WTC11 (cell line): ENCODE data around the gene FGF1. TPM values are rescaled to one million over a fixed set of nuclear protein-coding genes. Genes with fewer than 3 reads are reported as not detected.
"Not testable (repeated sequence)": the region's sequence is repeated elsewhere in the genome, so short reads cannot be mapped to it uniquely, and the experiment has no call there.

Experiments
- ATAC-seq: fragments of 200-7000 bp; cut with Tn5 transposase; 2 replicates; pipeline ENCODE4 v1.10.0; 2021; ENCODE audit warnings: mild to moderate bottlenecking, moderate library complexity
- CTCF ChIA-PET: fragments of 300-600 bp; sonication (Branson Sonifier 250); formaldehyde crosslinking; loops from one replicate; lab custom pipeline; 2021; ENCODE audit warnings: antibody characterized with exemption; lab: Charles Lee
- POLR2A ChIA-PET: fragments of 350-600 bp; sonication (Branson Sonifier 250); formaldehyde crosslinking; loops from one replicate; lab custom pipeline; 2021; ENCODE audit warnings: antibody characterized with exemption; lab: Charles Lee
- DNase-seq: peaks from one replicate; pipeline ENCODE4 v3.0.0; 2021; ENCODE audit warnings: low spot score
- H3K27ac Mint-ChIP-seq: 2 replicates; pipeline ENCODE4 v1.8.0; 2021; ENCODE audit warnings: mixed read lengths
- H3K27me3 Mint-ChIP-seq: 2 replicates; pipeline ENCODE4 v1.8.0; 2021; ENCODE audit warnings: low read depth, mild to moderate bottlenecking, moderate library complexity, mixed read lengths
- H3K36me3 Mint-ChIP-seq: 2 replicates; pipeline ENCODE4 v1.8.0; 2021; ENCODE audit warnings: mixed read lengths
- H3K4me1 Mint-ChIP-seq: 2 replicates; pipeline ENCODE4 v1.8.0; 2022; ENCODE audit warnings: mixed read lengths
- H3K4me3 Mint-ChIP-seq: 2 replicates; pipeline ENCODE4 v1.8.0; 2021; ENCODE audit warnings: mild to moderate bottlenecking, moderate library complexity, mixed read lengths
- H3K9me3 Mint-ChIP-seq: 2 replicates; pipeline ENCODE4 v1.8.0; 2021; ENCODE audit warnings: mixed read lengths
- ATF1 ChIP-seq: sonication (generic); formaldehyde crosslinking; IDR thresholded peaks from 2 replicates; pipeline ENCODE4 v1.8.1; 2023; ENCODE audit warnings: mild to moderate bottlenecking, moderate library complexity, missing genetic modification reagents
- ESRRA ChIP-seq: sonication (generic); formaldehyde crosslinking; IDR thresholded peaks from 2 replicates; pipeline ENCODE4 v1.8.1; 2022; ENCODE audit warnings: mild to moderate bottlenecking, missing genetic modification reagents, borderline replicate concordance
- FOXP1 ChIP-seq: sonication (generic); formaldehyde crosslinking; IDR thresholded peaks from 2 replicates; pipeline ENCODE4 v1.8.0; 2022; ENCODE audit warnings: missing genetic modification reagents, mild to moderate bottlenecking, moderate library complexity, borderline replicate concordance
- GTF2I ChIP-seq: fragments of 250-450 bp; sonication (Bioruptor Pico); conservative IDR thresholded peaks from 2 replicates; pipeline ENCODE4 v1.4.0; 2021; ENCODE audit warnings: mild to moderate bottlenecking
- SOX15 ChIP-seq: fragments of 250-450 bp; sonication (Bioruptor Pico); IDR thresholded peaks from 2 replicates; pipeline ENCODE4 v1.9.0; 2021; ENCODE audit warnings: mild to moderate bottlenecking
- SP1 ChIP-seq: sonication (generic); formaldehyde crosslinking; conservative IDR thresholded peaks from 2 replicates; pipeline ENCODE4 v1.8.1; 2022; ENCODE audit warnings: missing genetic modification reagents
- ZBTB21 ChIP-seq: sonication (generic); formaldehyde crosslinking; IDR thresholded peaks from 2 replicates; pipeline ENCODE4 v1.8.1; 2023; ENCODE audit warnings: mild to moderate bottlenecking, missing genetic modification reagents, borderline replicate concordance
- ZNF121 ChIP-seq: sonication (generic); formaldehyde crosslinking; IDR thresholded peaks from 2 replicates; pipeline ENCODE4 v1.8.0; 2023; ENCODE audit warnings: missing genetic modification reagents
- total RNA-seq: library from RNA; stranded (reverse); gene quantifications from 3 replicates; pipeline ENCODE4 v1.2.3, GENCODE V29; 2021
- TF ChIP-seq, protein P1 (sequence below): sonication (generic); formaldehyde crosslinking; IDR thresholded peaks from 2 replicates; pipeline ENCODE4 v1.8.1; 2022; ENCODE audit warnings: missing genetic modification reagents, borderline replicate concordance
- TF ChIP-seq, protein P2 (sequence below): sonication (generic); formaldehyde crosslinking; IDR thresholded peaks from 2 replicates; pipeline ENCODE4 v1.8.0; 2022; ENCODE audit warnings: mild to moderate bottlenecking, missing genetic modification reagents
- TF ChIP-seq, protein P3 (sequence below): fragments of 250-450 bp; sonication (Bioruptor Pico); conservative IDR thresholded peaks from 2 replicates; pipeline ENCODE4 v1.9.0; 2021; ENCODE audit warnings: mild to moderate bottlenecking
- TF ChIP-seq, protein P4 (sequence below): sonication (generic); formaldehyde crosslinking; IDR thresholded peaks from 2 replicates; pipeline ENCODE4 v1.8.0; 2022; ENCODE audit warnings: mild to moderate bottlenecking, missing genetic modification reagents
- TF ChIP-seq, protein P5 (sequence below): fragments of 200-600 bp; IDR thresholded peaks from 2 replicates; pipeline ENCODE4 v1.8.0; 2022; ENCODE audit warnings: antibody characterized with exemption
- TF ChIP-seq, protein P6 (sequence below): fragments of 250-450 bp; sonication (Bioruptor Pico); IDR thresholded peaks from 2 replicates; pipeline ENCODE4 v1.9.0; 2021; ENCODE audit warnings: moderate library complexity, mild to moderate bottlenecking, inconsistent platforms, borderline replicate concordance

FGF1 gene
- total RNA-seq, 1 experiment from 2014 or later: 0.55 TPM

DNA sequence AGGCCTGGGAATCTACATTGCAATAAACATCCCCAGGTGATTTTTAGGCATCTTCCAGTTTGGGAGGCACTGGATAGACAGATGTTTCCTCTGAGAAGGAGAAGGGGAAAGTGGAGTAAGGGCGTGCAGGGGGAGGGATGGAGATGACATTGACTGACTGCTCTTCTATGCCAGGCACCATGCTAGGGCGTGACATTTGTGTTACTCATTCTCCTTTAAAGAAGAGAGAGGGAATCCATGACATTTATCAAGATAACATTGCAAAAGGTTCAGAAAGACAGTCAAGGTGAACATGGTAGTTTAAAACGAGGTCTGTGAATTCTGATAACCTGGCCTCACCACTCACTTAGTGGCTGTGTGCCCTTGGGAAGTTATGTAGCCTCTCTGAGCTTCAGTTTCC is 35.8 kb downstream of the FGF1 start:
- ATAC-seq (no peak), DNase-seq (no peak)
- no peaks in the 10 kb centered on the region; the same call in 1 of the 2 replicates for H3K9me3 Mint-ChIP-seq
- 0 out of 2 replicates have a peak, but pooled peaks cover 3% of the 10 kb centered on the region for H3K36me3 Mint-ChIP-seq
- H3K27ac Mint-ChIP-seq: no peak overlapping the region
- ChIA-PET CTCF (no interaction called here), POLR2A (no interaction called here)
- no peaks in the 10 kb centered on the region for H3K27me3 Mint-ChIP-seq
- peaks cover 6% of the 10 kb centered on the region for H3K4me1 Mint-ChIP-seq
- TF ChIP-seq, protein P1, sequence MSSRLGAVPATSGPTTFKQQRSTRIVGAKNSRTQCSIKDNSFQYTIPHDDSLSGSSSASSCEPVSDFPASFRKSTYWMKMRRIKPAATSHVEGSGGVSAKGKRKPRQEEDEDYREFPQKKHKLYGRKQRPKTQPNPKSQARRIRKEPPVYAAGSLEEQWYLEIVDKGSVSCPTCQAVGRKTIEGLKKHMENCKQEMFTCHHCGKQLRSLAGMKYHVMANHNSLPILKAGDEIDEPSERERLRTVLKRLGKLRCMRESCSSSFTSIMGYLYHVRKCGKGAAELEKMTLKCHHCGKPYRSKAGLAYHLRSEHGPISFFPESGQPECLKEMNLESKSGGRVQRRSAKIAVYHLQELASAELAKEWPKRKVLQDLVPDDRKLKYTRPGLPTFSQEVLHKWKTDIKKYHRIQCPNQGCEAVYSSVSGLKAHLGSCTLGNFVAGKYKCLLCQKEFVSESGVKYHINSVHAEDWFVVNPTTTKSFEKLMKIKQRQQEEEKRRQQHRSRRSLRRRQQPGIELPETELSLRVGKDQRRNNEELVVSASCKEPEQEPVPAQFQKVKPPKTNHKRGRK (CRISPR knock-in tag): no peak
- TF ChIP-seq, protein P2, sequence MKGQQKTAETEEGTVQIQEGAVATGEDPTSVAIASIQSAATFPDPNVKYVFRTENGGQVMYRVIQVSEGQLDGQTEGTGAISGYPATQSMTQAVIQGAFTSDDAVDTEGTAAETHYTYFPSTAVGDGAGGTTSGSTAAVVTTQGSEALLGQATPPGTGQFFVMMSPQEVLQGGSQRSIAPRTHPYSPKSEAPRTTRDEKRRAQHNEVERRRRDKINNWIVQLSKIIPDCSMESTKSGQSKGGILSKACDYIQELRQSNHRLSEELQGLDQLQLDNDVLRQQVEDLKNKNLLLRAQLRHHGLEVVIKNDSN (CRISPR knock-in tag): no peak
- TF ChIP-seq, all 79 proteins: peak for 0
- no peak overlapping the region for H3K4me3 Mint-ChIP-seq

DNA sequence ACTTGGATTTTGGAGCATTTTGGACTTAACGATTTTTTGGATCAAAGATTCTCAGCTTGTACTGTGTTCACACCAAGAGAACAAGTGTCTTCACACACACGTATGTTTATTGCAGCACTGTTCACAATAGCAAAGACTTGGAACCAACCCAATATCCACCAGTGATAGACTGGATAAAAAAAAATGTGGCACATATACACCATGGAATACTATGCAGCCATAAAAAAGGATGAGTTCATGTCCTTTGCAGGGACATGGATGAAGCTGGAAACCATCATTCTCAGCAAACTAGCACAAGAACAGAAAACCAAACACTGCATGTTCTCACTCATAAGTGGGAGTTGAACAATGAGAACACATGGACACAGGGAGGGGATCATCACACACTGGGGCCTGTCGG is 37.8 kb downstream of the FGF1 start:
- H3K27ac Mint-ChIP-seq, H3K36me3 Mint-ChIP-seq, H3K4me3 Mint-ChIP-seq, H3K27me3 Mint-ChIP-seq, CTCF ChIA-PET, H3K9me3 Mint-ChIP-seq, POLR2A ChIA-PET, ATAC-seq, DNase-seq: not testable (repeated sequence)
- peaks cover 16% of the 10 kb centered on the region for H3K4me1 Mint-ChIP-seq

DNA sequence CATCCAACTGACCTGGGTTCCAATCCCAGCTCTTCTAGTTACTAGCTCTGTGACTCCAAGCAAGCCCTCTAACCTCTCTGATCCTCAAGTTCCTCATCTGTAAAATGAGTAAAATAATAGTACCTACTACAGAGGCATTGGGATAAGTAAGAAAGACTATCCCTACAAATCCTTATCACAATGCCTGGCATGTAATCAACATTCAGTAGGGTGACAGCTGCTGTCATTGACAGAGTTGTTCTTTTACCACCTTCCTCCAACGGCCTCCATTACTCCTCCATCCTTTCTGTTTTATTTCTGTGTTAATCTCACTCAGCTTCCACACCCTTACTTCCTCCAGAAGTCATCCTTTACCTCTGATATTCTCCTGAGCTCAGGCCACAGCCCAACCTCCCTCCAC is 40.4 kb downstream of the FGF1 start:
- H3K27ac Mint-ChIP-seq: no peak overlapping the region
- no peak for DNase-seq
- TF ChIP-seq ZNF121 (CRISPR knock-in tag) (no peak), ZBTB21 (CRISPR knock-in tag) (no peak), ATF1 (CRISPR knock-in tag) (no peak), SOX15 (CRISPR knock-in tag) (no peak), SP1 (CRISPR knock-in tag) (no peak), GTF2I (CRISPR knock-in tag) (no peak), FOXP1 (no peak), ESRRA (CRISPR knock-in tag) (no peak)
- TF ChIP-seq, protein P3, sequence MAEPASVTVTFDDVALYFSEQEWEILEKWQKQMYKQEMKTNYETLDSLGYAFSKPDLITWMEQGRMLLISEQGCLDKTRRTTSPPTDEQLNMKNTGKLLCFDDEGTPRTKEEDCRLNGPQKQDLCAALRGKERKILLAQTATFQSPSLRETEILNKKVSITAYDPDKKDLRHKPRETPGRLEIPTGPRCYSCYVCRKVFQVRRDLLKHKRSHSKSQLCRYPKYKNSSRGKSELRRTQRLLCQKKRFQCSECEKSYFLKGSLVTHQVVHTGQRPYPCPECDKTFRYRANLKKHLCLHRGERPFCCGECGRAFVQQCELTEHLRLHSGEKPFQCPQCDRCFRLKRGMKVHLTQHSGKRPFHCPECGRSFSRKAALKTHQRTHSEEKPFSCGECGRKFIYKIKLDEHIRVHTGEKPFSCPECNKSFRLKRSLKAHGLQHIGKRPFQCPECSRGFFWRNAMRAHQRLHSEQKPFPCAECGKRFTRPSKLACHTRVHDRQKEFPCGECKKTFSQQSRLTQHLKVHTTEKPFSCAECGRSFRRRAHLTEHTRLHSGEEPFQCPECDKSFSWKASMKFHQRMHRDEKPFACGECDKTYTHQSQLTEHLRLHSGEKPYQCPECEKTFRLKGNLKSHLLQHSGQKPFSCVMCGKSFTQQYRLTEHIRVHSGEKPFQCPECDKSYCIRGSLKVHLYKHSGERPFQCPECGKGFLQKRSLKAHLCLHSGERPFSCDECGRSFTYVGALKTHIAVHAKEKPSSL (CRISPR knock-in tag): no peak
- TF ChIP-seq, protein P4, sequence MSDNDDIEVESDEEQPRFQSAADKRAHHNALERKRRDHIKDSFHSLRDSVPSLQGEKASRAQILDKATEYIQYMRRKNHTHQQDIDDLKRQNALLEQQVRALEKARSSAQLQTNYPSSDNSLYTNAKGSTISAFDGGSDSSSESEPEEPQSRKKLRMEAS (CRISPR knock-in tag): no peak
- TF ChIP-seq, protein P5, sequence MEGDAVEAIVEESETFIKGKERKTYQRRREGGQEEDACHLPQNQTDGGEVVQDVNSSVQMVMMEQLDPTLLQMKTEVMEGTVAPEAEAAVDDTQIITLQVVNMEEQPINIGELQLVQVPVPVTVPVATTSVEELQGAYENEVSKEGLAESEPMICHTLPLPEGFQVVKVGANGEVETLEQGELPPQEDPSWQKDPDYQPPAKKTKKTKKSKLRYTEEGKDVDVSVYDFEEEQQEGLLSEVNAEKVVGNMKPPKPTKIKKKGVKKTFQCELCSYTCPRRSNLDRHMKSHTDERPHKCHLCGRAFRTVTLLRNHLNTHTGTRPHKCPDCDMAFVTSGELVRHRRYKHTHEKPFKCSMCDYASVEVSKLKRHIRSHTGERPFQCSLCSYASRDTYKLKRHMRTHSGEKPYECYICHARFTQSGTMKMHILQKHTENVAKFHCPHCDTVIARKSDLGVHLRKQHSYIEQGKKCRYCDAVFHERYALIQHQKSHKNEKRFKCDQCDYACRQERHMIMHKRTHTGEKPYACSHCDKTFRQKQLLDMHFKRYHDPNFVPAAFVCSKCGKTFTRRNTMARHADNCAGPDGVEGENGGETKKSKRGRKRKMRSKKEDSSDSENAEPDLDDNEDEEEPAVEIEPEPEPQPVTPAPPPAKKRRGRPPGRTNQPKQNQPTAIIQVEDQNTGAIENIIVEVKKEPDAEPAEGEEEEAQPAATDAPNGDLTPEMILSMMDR: no peak
- TF ChIP-seq, protein P6, sequence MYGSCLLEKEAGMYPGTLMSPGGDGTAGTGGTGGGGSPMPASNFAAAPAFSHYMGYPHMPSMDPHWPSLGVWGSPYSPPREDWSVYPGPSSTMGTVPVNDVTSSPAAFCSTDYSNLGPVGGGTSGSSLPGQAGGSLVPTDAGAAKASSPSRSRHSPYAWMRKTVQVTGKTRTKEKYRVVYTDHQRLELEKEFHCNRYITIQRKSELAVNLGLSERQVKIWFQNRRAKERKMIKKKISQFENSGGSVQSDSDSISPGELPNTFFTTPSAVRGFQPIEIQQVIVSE (CRISPR knock-in tag): no peak
- TF ChIP-seq, all 79 proteins: peak for 0
- Mint-ChIP-seq H3K4me3 (no peak overlapping the region), H3K9me3 (no peaks in the 10 kb centered on the region; the same call in 1 of the 2 replicates), H3K36me3 (0 out of 2 replicates have a peak, but pooled peaks cover 3% of the 10 kb centered on the region), H3K4me1 (peaks cover 24% of the 10 kb centered on the region), H3K27me3 (no peaks in the 10 kb centered on the region)
- POLR2A ChIA-PET: no interaction called here
- no peak for ATAC-seq
- CTCF ChIA-PET: interaction anchor here (0.9 to 5.4 kb wide), 7 partner anchors 9 to 72 kb away, joined by 3 to 68 read pairs (median 6); no protein-coding TSS in a partner anchor
